ENCODE measurements around the gene RDH16. TPM values are rescaled to one million over a fixed set of nuclear protein-coding genes. Genes with fewer than 3 reads are reported as not detected.

The RDH16 gene
- total RNA-seq, 1 experiment from 2014 or later, result 0.08 TPM

DNA sequence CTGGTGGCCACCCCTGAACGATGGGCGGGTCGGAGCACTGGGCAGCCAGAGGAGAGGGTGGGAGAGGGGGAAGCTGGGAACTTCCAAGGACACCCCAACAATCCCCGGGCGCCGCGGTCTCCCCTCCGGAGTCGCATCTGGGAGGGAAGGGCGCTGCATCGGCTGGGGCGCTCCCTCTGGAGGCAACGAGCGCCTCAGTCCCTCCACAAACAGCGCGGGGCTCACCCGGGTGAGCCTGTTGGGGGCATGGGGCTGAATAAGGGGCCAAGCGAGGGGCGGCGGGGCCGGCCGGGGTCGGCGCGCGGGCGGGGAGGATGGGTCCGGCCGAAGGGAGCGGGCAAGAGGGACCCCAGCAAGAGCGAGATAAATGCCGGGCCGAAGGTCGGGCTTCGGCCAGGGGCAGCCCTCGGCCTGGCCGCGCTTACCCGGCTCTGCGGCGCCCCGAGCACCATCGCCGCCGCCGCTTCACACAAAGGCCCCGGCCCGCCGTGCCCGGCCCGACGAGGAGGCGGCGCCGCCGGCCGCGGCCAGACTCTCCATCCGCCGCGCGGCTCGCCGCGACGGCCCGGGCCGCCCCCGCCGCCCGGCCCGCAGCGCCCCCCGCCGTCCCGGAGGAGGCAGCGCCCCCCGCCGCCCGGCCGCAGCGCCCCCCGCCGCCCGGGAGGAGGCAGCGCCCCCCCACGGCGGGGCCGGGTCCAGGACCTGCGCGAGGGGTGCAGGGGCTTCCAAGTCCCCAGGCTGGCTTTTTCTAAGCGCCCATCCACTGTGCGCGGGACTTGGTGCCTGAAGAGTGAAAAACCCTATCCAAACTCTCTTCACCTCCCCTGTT is 48.8 kb upstream of the RDH16 start, which contains the start of gene ZBTB39:
Gene ZBTB39, minus strand, starts transcription at position 567 of the 829 bp plus-strand sequence. CDS start 1,629 bp downstream, outside the sequence.
- H3K9me3 ChIP-seq (ENCODE audit: control insufficient read depth, insufficient read depth, low read depth, low read length), result no peaks in the 10 kb centered on the region
- TF ChIP-seq TCF7L2 (IDR thresholded peaks at IDR 0.05; ENCODE audit: low read depth, low read length) (no peak), SIN3A (IDR thresholded peaks at IDR 0.05; ENCODE audit: borderline replicate concordance, insufficient read depth, low read depth, low read length) (peak; percentile 53; the same call in 1 of the 2 replicates), POLR2AphosphoS5 (IDR thresholded peaks at IDR 0.05; ENCODE audit: low read depth, low read length) (no peak)
- TF ChIP-seq, protein P1, sequence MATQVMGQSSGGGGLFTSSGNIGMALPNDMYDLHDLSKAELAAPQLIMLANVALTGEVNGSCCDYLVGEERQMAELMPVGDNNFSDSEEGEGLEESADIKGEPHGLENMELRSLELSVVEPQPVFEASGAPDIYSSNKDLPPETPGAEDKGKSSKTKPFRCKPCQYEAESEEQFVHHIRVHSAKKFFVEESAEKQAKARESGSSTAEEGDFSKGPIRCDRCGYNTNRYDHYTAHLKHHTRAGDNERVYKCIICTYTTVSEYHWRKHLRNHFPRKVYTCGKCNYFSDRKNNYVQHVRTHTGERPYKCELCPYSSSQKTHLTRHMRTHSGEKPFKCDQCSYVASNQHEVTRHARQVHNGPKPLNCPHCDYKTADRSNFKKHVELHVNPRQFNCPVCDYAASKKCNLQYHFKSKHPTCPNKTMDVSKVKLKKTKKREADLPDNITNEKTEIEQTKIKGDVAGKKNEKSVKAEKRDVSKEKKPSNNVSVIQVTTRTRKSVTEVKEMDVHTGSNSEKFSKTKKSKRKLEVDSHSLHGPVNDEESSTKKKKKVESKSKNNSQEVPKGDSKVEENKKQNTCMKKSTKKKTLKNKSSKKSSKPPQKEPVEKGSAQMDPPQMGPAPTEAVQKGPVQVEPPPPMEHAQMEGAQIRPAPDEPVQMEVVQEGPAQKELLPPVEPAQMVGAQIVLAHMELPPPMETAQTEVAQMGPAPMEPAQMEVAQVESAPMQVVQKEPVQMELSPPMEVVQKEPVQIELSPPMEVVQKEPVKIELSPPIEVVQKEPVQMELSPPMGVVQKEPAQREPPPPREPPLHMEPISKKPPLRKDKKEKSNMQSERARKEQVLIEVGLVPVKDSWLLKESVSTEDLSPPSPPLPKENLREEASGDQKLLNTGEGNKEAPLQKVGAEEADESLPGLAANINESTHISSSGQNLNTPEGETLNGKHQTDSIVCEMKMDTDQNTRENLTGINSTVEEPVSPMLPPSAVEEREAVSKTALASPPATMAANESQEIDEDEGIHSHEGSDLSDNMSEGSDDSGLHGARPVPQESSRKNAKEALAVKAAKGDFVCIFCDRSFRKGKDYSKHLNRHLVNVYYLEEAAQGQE (IDR thresholded peaks at IDR 0.05; ENCODE audit: insufficient read depth in 1 of 2, low read depth in 2 of 2, low read length in 1 of 2), result no peak
- TF ChIP-seq, protein P2, sequence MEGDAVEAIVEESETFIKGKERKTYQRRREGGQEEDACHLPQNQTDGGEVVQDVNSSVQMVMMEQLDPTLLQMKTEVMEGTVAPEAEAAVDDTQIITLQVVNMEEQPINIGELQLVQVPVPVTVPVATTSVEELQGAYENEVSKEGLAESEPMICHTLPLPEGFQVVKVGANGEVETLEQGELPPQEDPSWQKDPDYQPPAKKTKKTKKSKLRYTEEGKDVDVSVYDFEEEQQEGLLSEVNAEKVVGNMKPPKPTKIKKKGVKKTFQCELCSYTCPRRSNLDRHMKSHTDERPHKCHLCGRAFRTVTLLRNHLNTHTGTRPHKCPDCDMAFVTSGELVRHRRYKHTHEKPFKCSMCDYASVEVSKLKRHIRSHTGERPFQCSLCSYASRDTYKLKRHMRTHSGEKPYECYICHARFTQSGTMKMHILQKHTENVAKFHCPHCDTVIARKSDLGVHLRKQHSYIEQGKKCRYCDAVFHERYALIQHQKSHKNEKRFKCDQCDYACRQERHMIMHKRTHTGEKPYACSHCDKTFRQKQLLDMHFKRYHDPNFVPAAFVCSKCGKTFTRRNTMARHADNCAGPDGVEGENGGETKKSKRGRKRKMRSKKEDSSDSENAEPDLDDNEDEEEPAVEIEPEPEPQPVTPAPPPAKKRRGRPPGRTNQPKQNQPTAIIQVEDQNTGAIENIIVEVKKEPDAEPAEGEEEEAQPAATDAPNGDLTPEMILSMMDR (IDR thresholded peaks at IDR 0.05), result peak; percentile 98
- in situ Hi-C loops (cut with HindIII; ENCODE audit: low pct_unique_long_range_greater_than_20kb, low sequenced_read_pairs) (no loop called here), intact Hi-C loops (cut with micrococcal nuclease; ENCODE audit: unreplicated experiment) (loop anchor here (2.0 kb wide), 1 partner anchor 57 kb away; no protein-coding TSS in a partner anchor)
- H3K4me3 ChIP-seq (ENCODE audit: low read depth in 2 of 2, low read length in 2 of 2), result peak within 1 kb of the TSS; percentile 73 to 74
- H3K27me3 ChIP-seq (ENCODE audit: control insufficient read depth, insufficient read depth, low read length), result no peaks in the 10 kb centered on the region
- BruUV-seq (replicated peaks), result no TSS peak
- DNase-seq (ENCODE audit: low read depth, low spot score), result no peak
- ChIA-PET POLR2A (no interaction called here), CTCF (interaction anchor here (0.7 kb wide), 1 partner anchor 90 kb away, joined by 9 read pairs; no protein-coding TSS in a partner anchor)
- ATAC-seq, result peak; percentile 91
- peaks cover 14% of the 10 kb centered on the region for H3K4me1 ChIP-seq (ENCODE audit: control insufficient read depth, insufficient read depth, low read length)
- peaks cover 3% of the 10 kb centered on the region; the same call in 1 of the 2 replicates for H3K36me3 ChIP-seq (ENCODE audit: control insufficient read depth, insufficient read depth, low read length)
- peak within 1 kb of the TSS; percentile 57 for H3K27ac ChIP-seq (ENCODE audit: low read length)

DNA sequence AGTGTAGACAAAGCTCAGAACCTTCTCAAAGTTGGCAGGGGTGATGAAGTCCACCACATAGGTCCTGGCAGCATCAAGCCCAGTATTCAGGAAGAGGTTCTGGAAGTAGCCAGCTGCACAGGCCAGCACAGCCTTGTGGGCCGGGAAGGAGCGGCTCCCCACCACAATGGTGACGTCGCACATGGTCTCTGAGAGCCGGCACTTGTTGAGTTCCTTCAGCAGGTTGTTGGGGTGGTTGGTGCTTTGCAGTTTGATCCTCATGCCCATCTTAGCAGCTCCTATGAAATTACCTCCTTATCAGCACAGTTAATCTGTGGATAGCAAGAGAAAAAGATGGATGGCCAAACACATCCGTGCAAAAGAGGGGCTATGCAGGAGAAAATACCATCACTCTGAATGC is 47.2 kb upstream of the RDH16 start:
- in situ Hi-C loops (cut with HindIII; ENCODE audit: low pct_unique_long_range_greater_than_20kb, low sequenced_read_pairs) (no loop called here), intact Hi-C loops (cut with micrococcal nuclease; ENCODE audit: unreplicated experiment) (loop anchor here (5.0 kb wide), 1 partner anchor 242 kb away; the partner anchor contains the start of gene HSD17B6)
- TF ChIP-seq TCF7L2 (IDR thresholded peaks at IDR 0.05; ENCODE audit: low read depth, low read length), result no peak
- TF ChIP-seq, protein P1 (IDR thresholded peaks at IDR 0.05; ENCODE audit: insufficient read depth in 1 of 2, low read depth in 2 of 2, low read length in 1 of 2), result no peak
- no peak for TF ChIP-seq POLR2AphosphoS5 (IDR thresholded peaks at IDR 0.05; ENCODE audit: low read depth, low read length)
- TF ChIP-seq, protein P2 (IDR thresholded peaks at IDR 0.05), result no peak
- TF ChIP-seq SIN3A (IDR thresholded peaks at IDR 0.05; ENCODE audit: borderline replicate concordance, insufficient read depth, low read depth, low read length), result no peak
- peaks cover 3% of the 10 kb centered on the region; the same call in 1 of the 2 replicates for H3K36me3 ChIP-seq (ENCODE audit: control insufficient read depth, insufficient read depth, low read length)
- no peaks in the 10 kb centered on the region for H3K27me3 ChIP-seq (ENCODE audit: control insufficient read depth, insufficient read depth, low read length)
- H3K4me1 ChIP-seq (ENCODE audit: control insufficient read depth, insufficient read depth, low read length), result peaks cover 14% of the 10 kb centered on the region
- no peak overlapping the region for H3K27ac ChIP-seq (ENCODE audit: low read length)
- DNase-seq (ENCODE audit: low read depth, low spot score) (no peak), ATAC-seq (no peak)
- H3K4me3 ChIP-seq (ENCODE audit: low read depth in 2 of 2, low read length in 2 of 2), result no peak overlapping the region
- H3K9me3 ChIP-seq (ENCODE audit: control insufficient read depth, insufficient read depth, low read depth, low read length), result no peaks in the 10 kb centered on the region
- ChIA-PET POLR2A (no interaction called here), CTCF (no interaction called here)
- BruUV-seq (replicated peaks), result no TSS peak

Data from Panc1 (cell line).